Epidermal melanocyte (primary cell): ENCODE data around the gene NAA40.

Experiments used
- DNase-seq: peaks from one replicate; pipeline ENCODE4 v3.0.0; 2011; ENCODE audit warnings: low spot score; ENCODE audit not compliant: insufficient read length

The NAA40 gene

GRCh38 chr11:63986156-63986931 is 47.5 kb downstream of the NAA40 start, which contains the start of gene OTUB1:
OTUB1 (plus strand) TSS chr11:63986438; CDS start chr11:63986457, 19 bp downstream.
- peak; percentile 97 for DNase-seq

GRCh38 chr11:63986932-63987513 is 48.2 kb downstream of the NAA40 start:
- no peak for DNase-seq

- no peak for DNase-seq
These were observed 52.8 kb downstream of the NAA40 start for GRCh38 chr11:63991558-63991957.

GRCh38 chr11:63993100-63993499 is 54.3 kb downstream of the NAA40 start:
- DNase-seq: no peak

GRCh38 chr11:63993993-63994392 is 55.2 kb downstream of the NAA40 start:
- DNase-seq: no peak

GRCh38 chr11:63996512-63996911 is 57.7 kb downstream of the NAA40 start:
- DNase-seq: no peak

- no peak for DNase-seq
These were observed 58.4 kb downstream of the NAA40 start for GRCh38 chr11:63997104-63997700.

- no peak for DNase-seq
These were observed 59.1 kb downstream of the NAA40 start for GRCh38 chr11:63997801-63998337.

GRCh38 chr11:63998558-63999348 is 60.0 kb downstream of the NAA40 start:
- no peak for DNase-seq

GRCh38 chr11:63999349-64000025 is 60.7 kb downstream of the NAA40 start:
- no peak for DNase-seq

- peak; percentile 83 for DNase-seq
These were observed 61.4 kb downstream of the NAA40 start for GRCh38 chr11:64000026-64000739.

- DNase-seq: no peak
These were observed 62.1 kb downstream of the NAA40 start for GRCh38 chr11:64000740-64001483.

- DNase-seq: no peak
These were observed 63.0 kb downstream of the NAA40 start for GRCh38 chr11:64001484-64002420.

GRCh38 chr11:64003807-64004589 is 65.2 kb downstream of the NAA40 start:
- DNase-seq: peak; percentile 11

GRCh38 chr11:64004590-64004984 is 65.8 kb downstream of the NAA40 start:
- peak; percentile 4 for DNase-seq

GRCh38 chr11:64005691-64006090 is 66.9 kb downstream of the NAA40 start:
- DNase-seq: no peak

- DNase-seq: peak; percentile 14
These were observed 67.6 kb downstream of the NAA40 start for GRCh38 chr11:64006398-64006797.
